ENCODE results near the gene CD8A. TPM values are rescaled to one million over a fixed set of nuclear protein-coding genes. Genes with fewer than 3 reads are reported as not detected.

Gene CD8A
- total RNA-seq, 2 donors from 2014 or later: 1.2 to 1.6 TPM

GRCh38 chr2:86770816-86771301 lies 19.9 kb downstream of the CD8A start:
- Histone ChIP-seq H3K9ac (ENCODE audit: low read depth in 2 of 2, low read length in 2 of 2) (no peak overlapping the region), H3K36me3 (peaks cover 16% of the 10 kb centered on the region), H3K9me3 (no peaks in the 10 kb centered on the region), H3K27ac (no peak overlapping the region), H3K27me3 (no peaks in the 10 kb centered on the region), H3K4me1 (no peaks in the 10 kb centered on the region), H3K4me3 (no peak overlapping the region)
- no peak for TF ChIP-seq CTCF (IDR thresholded peaks at IDR 0.05)
- DNase-seq: no peak
- intact Hi-C loops (cut with DNase I): no loop called here

DNA sequence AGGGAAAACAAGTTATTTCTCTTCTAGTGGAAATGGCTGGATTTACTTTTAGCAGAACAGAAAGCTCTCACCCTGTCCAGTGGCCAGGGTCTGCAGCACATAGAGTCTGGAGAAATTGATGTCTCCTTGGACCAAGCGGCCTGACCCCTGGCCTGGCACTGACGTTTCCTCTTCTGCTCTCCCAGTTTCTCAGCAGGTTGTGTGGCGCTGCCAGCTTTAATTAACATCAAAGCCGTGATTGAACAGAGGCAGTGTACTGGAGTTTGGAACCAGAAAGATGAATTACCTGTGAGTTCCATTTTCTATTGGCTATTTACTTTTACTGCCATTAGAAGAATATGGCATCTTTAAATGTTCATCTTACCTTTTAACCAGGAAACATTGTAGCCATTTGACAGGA lies 20.9 kb downstream of the CD8A start:
- H3K36me3 ChIP-seq: peaks cover 16% of the 10 kb centered on the region
- no peak overlapping the region for H3K9ac ChIP-seq (ENCODE audit: low read depth in 2 of 2, low read length in 2 of 2)

DNA sequence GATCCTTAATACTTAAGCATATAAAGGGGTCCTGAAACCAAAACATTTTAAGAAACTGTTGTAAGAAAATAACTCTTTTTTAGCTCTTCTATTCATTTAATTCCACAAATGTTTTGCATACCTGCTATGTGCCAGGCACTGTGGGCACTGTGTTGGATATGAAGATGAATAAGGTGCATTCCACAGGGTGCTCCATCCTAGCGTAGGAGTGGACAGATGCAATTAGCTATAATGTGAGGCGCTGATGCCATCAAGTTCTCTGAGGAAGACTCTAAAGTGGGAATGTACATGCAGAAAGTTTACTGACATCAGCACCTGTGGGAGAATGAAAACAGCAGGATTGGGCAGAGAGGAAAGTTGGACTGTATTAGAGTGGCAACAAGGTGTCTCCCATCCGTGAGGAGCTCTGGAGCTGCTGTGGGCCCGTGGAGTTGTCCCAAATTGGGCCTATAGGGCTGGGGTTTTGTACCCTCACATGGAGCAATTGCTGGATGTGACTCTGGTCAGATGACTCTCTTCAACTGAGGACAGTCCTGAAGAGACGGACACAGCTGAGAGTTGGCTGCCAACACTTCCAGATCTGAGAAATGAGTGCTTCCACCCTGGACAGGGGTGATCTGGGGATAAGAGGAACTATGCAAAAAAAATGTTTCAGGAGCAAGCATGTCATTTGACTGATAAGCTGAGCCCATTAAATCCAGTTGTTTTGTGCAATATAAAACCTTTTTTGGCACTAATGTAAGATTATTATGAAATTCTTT lies 22.3 kb downstream of the CD8A start:
- Histone ChIP-seq H3K4me3 (no peak overlapping the region), H3K27me3 (no peaks in the 10 kb centered on the region), H3K27ac (no peak overlapping the region), H3K36me3 (peaks cover 16% of the 10 kb centered on the region), H3K4me1 (no peaks in the 10 kb centered on the region), H3K9me3 (no peaks in the 10 kb centered on the region), H3K9ac (ENCODE audit: low read depth in 2 of 2, low read length in 2 of 2) (no peak overlapping the region)
- TF ChIP-seq CTCF (IDR thresholded peaks at IDR 0.05): no peak
- DNase-seq: no peak
- intact Hi-C loops (cut with DNase I): no loop called here

More for the DNA sequence above, 20.9 kb downstream of the CD8A start:
- DNase-seq: no peak
- intact Hi-C loops (cut with DNase I): no loop called here
- Histone ChIP-seq H3K9me3 (no peaks in the 10 kb centered on the region), H3K27ac (no peak overlapping the region), H3K4me3 (no peak overlapping the region), H3K4me1 (no peaks in the 10 kb centered on the region), H3K27me3 (no peaks in the 10 kb centered on the region)
- no peak for TF ChIP-seq CTCF (IDR thresholded peaks at IDR 0.05)

DNA sequence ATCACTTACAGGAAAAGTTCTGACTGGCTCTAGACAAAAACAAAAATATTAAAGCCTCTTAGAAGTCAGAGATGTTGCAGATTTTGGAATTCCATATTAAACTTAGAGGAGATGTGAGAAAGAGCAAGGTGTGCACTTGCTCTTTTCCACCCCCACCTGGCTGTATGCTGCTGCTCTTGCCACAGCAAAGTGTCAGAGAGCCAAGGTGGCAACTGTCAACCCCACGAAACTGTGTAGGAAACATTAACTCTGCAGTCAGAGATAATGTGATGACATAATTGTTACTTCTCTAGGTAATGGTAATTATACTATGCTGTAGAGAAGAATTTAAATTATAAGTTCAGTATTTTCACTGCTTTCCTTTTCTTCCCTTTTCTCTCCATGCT lies 25.4 kb downstream of the CD8A start:
- H3K9ac ChIP-seq (ENCODE audit: low read depth in 2 of 2, low read length in 2 of 2): no peak overlapping the region
- no peak overlapping the region for H3K4me3 ChIP-seq
- no peaks in the 10 kb centered on the region for H3K9me3 ChIP-seq
- no peaks in the 10 kb centered on the region for H3K4me1 ChIP-seq
- DNase-seq: no peak
- no peak for TF ChIP-seq CTCF (IDR thresholded peaks at IDR 0.05)
- peaks cover 9% of the 10 kb centered on the region for H3K36me3 ChIP-seq
- no peaks in the 10 kb centered on the region for H3K27me3 ChIP-seq
- intact Hi-C loops (cut with DNase I): no loop called here
- no peak overlapping the region for H3K27ac ChIP-seq

- H3K36me3 ChIP-seq: peaks cover 3% of the 10 kb centered on the region
- DNase-seq: no peak
These were observed 25.9 kb downstream of the CD8A start for GRCh38 chr2:86764661-86765309.

More at GRCh38 chr2:86764661-86765309, 25.9 kb downstream of the CD8A start:
- TF ChIP-seq CTCF (IDR thresholded peaks at IDR 0.05): peak; percentile 54
- Histone ChIP-seq H3K9ac (ENCODE audit: low read depth in 2 of 2, low read length in 2 of 2) (no peak overlapping the region), H3K4me1 (no peaks in the 10 kb centered on the region), H3K9me3 (no peaks in the 10 kb centered on the region), H3K27ac (no peak overlapping the region), H3K4me3 (no peak overlapping the region), H3K27me3 (no peaks in the 10 kb centered on the region)
- intact Hi-C loops (cut with DNase I): no loop called here

Measured in colonic mucosa (tissue), 4 donors.